Urinary bladder (tissue), 4 donors: ENCODE measurements around the gene SLC7A6OS. TPM values are rescaled to one million over a fixed set of nuclear protein-coding genes. Genes with fewer than 3 reads are reported as not detected.
A peak's percentile ranks its signal among the peaks of the same experiment; 100 is the strongest.

Experiments used
- DNase-seq: peaks from one replicate; pipeline ENCODE4 v3.0.0-alpha.2; 2015; ENCODE audit errors: extremely low spot score
- H3K27ac ChIP-seq: one replicate; pipeline ENCODE4 v1.5.1; 2013; ENCODE audit warnings: low read depth, mild to moderate bottlenecking, moderate library complexity
- H3K36me3 ChIP-seq: one replicate; pipeline ENCODE4 v1.6.1; 2013; ENCODE audit warnings: mild to moderate bottlenecking, moderate library complexity; ENCODE audit not compliant: insufficient read depth
- H3K4me1 ChIP-seq: one replicate; pipeline ENCODE4 v1.6.1; 2013; ENCODE audit warnings: mild to moderate bottlenecking, moderate library complexity; ENCODE audit not compliant: insufficient read depth
- H3K4me3 ChIP-seq: one replicate; pipeline ENCODE4 v1.5.1; 2013; ENCODE audit warnings: low read depth, low read length
- WGBS: extraction: QIAGEN DNeasy Blood & Tissue Kit; methylation state at CpG from one replicate; pipeline ENCODE4 v1.1.7; 2013; 5-methylcytosine and 5-hydroxymethylcytosine counted together
- polyA plus RNA-seq: library from polyadenylated mRNA; stranded (reverse); fragments of 200-250 nt; gene quantifications from one replicate; pipeline ENCODE4 v1.2.3, GENCODE V29; 2013
- small RNA-seq: library from RNA; depleted of rRNA; stranded (forward); fragments of <200 nt; gene quantifications from one replicate; pipeline ENCODE3, GENCODE V24; 2014
- total RNA-seq: library from RNA; depleted of rRNA; stranded (reverse); fragments of >200 nt; gene quantifications from one replicate; pipeline ENCODE4 v1.2.3, GENCODE V29; 2014
- donor health status: healthy with polysubstance abuse.
- donor health status: healthy.

The SLC7A6OS gene
- total and polyA plus RNA-seq, 2 donors: 9.8 to 15.0 TPM

- 75% methylated on average over 6 of the region's 6 CpGs for WGBS
- Histone ChIP-seq H3K4me3 (no peak overlapping the region), H3K4me1 (no peaks in the 10 kb centered on the region), H3K27ac (peak overlapping the region; percentile 38), H3K36me3 (peaks cover 2% of the 10 kb centered on the region)
- no peak for DNase-seq
Observed at GRCh38 chr16:68257251-68257905, 53.4 kb downstream of the SLC7A6OS start.

- no peaks in the 10 kb centered on the region for H3K4me1 ChIP-seq
- WGBS: 93% methylated on average over 18 of the region's 18 CpGs
- no peak overlapping the region for H3K27ac ChIP-seq
- no peak for DNase-seq
- no peak overlapping the region for H3K4me3 ChIP-seq
- peaks cover 2% of the 10 kb centered on the region for H3K36me3 ChIP-seq
Observed at GRCh38 chr16:68255712-68256111, 55.0 kb downstream of the SLC7A6OS start.

GRCh38 chr16:68253721-68254120 is 57.0 kb downstream of the SLC7A6OS start:
- Histone ChIP-seq H3K36me3 (peaks cover 2% of the 10 kb centered on the region), H3K27ac (no peak overlapping the region), H3K4me3 (no peak overlapping the region), H3K4me1 (no peaks in the 10 kb centered on the region)
- WGBS: 89% methylated on average over 4 of the region's 4 CpGs
- no peak for DNase-seq

GRCh38 chr16:68252383-68252782 is 58.4 kb downstream of the SLC7A6OS start:
- Histone ChIP-seq H3K36me3 (peaks cover 2% of the 10 kb centered on the region), H3K4me1 (no peaks in the 10 kb centered on the region), H3K27ac (no peak overlapping the region), H3K4me3 (no peak overlapping the region)
- no peak for DNase-seq
- WGBS: 86% methylated on average over 5 of the region's 5 CpGs

- Histone ChIP-seq H3K4me1 (no peaks in the 10 kb centered on the region), H3K4me3 (no peak overlapping the region), H3K36me3 (peaks cover 2% of the 10 kb centered on the region), H3K27ac (no peak overlapping the region)
- DNase-seq: no peak
- 86% methylated on average over 5 of the region's 5 CpGs for WGBS
Observed at GRCh38 chr16:68251832-68252231, 58.9 kb downstream of the SLC7A6OS start.

- Histone ChIP-seq H3K36me3 (peaks cover 2% of the 10 kb centered on the region), H3K27ac (no peak overlapping the region), H3K4me3 (no peak overlapping the region), H3K4me1 (no peaks in the 10 kb centered on the region)
- DNase-seq: no peak
- 93% methylated on average over 6 of the region's 6 CpGs for WGBS
Observed at GRCh38 chr16:68250951-68251350, 59.8 kb downstream of the SLC7A6OS start.

GRCh38 chr16:68249371-68249770 is 61.4 kb downstream of the SLC7A6OS start:
- 92% methylated on average over 4 of the region's 4 CpGs for WGBS
- no peaks in the 10 kb centered on the region for H3K36me3 ChIP-seq
- no peaks in the 10 kb centered on the region for H3K4me1 ChIP-seq

More at GRCh38 chr16:68249371-68249770, 61.4 kb downstream of the SLC7A6OS start:
- Histone ChIP-seq H3K4me3 (no peak overlapping the region), H3K27ac (no peak overlapping the region)
- DNase-seq: no peak

Small RNA genes within 50 kb of the gene (small RNA-seq; reads per million reads assigned to genes)
- gene RNU4-30P (not detected), gene RNU6-1262P (not detected)

Other genes with a start within 250 kb of the SLC7A6OS start
- 27.1 TPM for gene NFATC3, start 225.6 kb downstream of the SLC7A6OS start, total RNA-seq
- gene NFATC3, start 225.6 kb downstream of the SLC7A6OS start, polyA plus RNA-seq: 20.2 TPM
- gene ESRP2, start 74.8 kb downstream of the SLC7A6OS start, total RNA-seq: 8.4 TPM
- gene ESRP2, start 74.8 kb downstream of the SLC7A6OS start, polyA plus RNA-seq: 7.1 TPM
- 14.1 TPM for gene PLA2G15, start 65.6 kb downstream of the SLC7A6OS start, total RNA-seq
- gene PLA2G15, start 65.6 kb downstream of the SLC7A6OS start, polyA plus RNA-seq: 12.7 TPM
- 16.9 TPM for gene SLC7A6, start 46.4 kb downstream of the SLC7A6OS start, total RNA-seq
- gene SLC7A6, start 46.4 kb downstream of the SLC7A6OS start, polyA plus RNA-seq: 14.0 TPM
- 53.2 TPM for gene PRMT7, start 73 bp upstream of the SLC7A6OS start, total RNA-seq
- gene PRMT7, start 73 bp upstream of the SLC7A6OS start, polyA plus RNA-seq: 38.7 TPM
- gene SMPD3, start 137.6 kb upstream of the SLC7A6OS start, total RNA-seq: 2.0 TPM
- 0.18 TPM for gene SMPD3, start 137.6 kb upstream of the SLC7A6OS start, polyA plus RNA-seq
- 55.9 TPM for gene ZFP90, start 228.3 kb upstream of the SLC7A6OS start, total RNA-seq
- 14.3 TPM for gene ZFP90, start 228.3 kb upstream of the SLC7A6OS start, polyA plus RNA-seq